Keratinocyte (primary cell): Measurements from ENCODE around the gene PRM1. TPM values are rescaled to one million over a fixed set of nuclear protein-coding genes. Genes with fewer than 3 reads are reported as not detected.

Experiments
- DNase-seq: peaks from one replicate; pipeline ENCODE4 v3.0.0-alpha.2; 2011; ENCODE audit warnings: low read depth, missing footprints, low spot score
- FAIRE-seq: peaks from 2 replicates; lab custom pipeline; 2011; peaks lifted over from hg19 to GRCh38; lab: Jason Lieb, UNC
- H2AFZ ChIP-seq: 2 replicates; pipeline ENCODE4 v1.6.0; 2012; ENCODE audit warnings: low read length, control low read depth, inconsistent platforms; ENCODE audit not compliant: control insufficient read depth
- H3K27ac ChIP-seq: 2 replicates; pipeline ENCODE4 v1.5.1; 2011; ENCODE audit warnings: low read length; ENCODE audit not compliant: control insufficient read depth, insufficient read depth
- H3K27me3 ChIP-seq: 3 replicates; pipeline ENCODE4 v1.6.0; 2011; ENCODE audit warnings: low read length; ENCODE audit not compliant: control insufficient read depth, insufficient read depth; ENCODE audit errors: extremely low read depth
- H3K36me3 ChIP-seq, 2 experiments: 2 replicates in 1 of 2; 3 replicates in 1 of 2; pipeline ENCODE4 v1.5.1; 2011; ENCODE audit warnings: low read length in 2 of 2, mild to moderate bottlenecking in 1 of 2; ENCODE audit not compliant: control insufficient read depth in 2 of 2, insufficient read depth in 2 of 2; ENCODE audit errors: extremely low read depth in 1 of 2
- H3K4me1 ChIP-seq: 3 replicates; pipeline ENCODE4 v1.5.1; 2011; ENCODE audit warnings: low read length; ENCODE audit not compliant: control insufficient read depth, insufficient read depth; ENCODE audit errors: extremely low read depth
- H3K4me2 ChIP-seq: 3 replicates; pipeline ENCODE4 v1.6.0; 2011; ENCODE audit warnings: low read depth, low read length; ENCODE audit not compliant: control insufficient read depth, insufficient read depth; ENCODE audit errors: extremely low read depth
- H3K4me3 ChIP-seq, 3 experiments: fragments of 200-600 bp in 1 of 3; sonication (generic) in 1 of 3; 2 replicates in 2 of 3; 3 replicates in 1 of 3; pipeline ENCODE4 v1.5.1; 2011 to 2016; ENCODE audit warnings: low read length in 3 of 3, mild to moderate bottlenecking in 3 of 3, control low read depth in 2 of 3, inconsistent platforms in 1 of 3, low read depth in 1 of 3, mixed read lengths in 1 of 3, mixed run types in 1 of 3, moderate library complexity in 1 of 3; ENCODE audit not compliant: control insufficient read depth in 2 of 3, insufficient read depth in 2 of 3; ENCODE audit errors: extremely low read depth in 1 of 3
- H3K79me2 ChIP-seq: 2 replicates; pipeline ENCODE4 v1.6.0; 2012; ENCODE audit warnings: low read length; ENCODE audit not compliant: control insufficient read depth, insufficient read depth
- H3K9ac ChIP-seq: 3 replicates; pipeline ENCODE4 v1.6.0; 2011; ENCODE audit warnings: low read length; ENCODE audit not compliant: control insufficient read depth, insufficient read depth; ENCODE audit errors: extremely low read depth
- H3K9me1 ChIP-seq: 3 replicates; pipeline ENCODE4 v1.6.0; 2011; ENCODE audit warnings: low read length; ENCODE audit not compliant: control insufficient read depth, insufficient read depth; ENCODE audit errors: extremely low read depth
- H3K9me3 ChIP-seq: 2 replicates; pipeline ENCODE4 v1.5.1; 2012; ENCODE audit warnings: low read depth, low read length; ENCODE audit not compliant: control insufficient read depth
- H4K20me1 ChIP-seq: 3 replicates; pipeline ENCODE4 v1.6.0; 2011; ENCODE audit warnings: low read length; ENCODE audit not compliant: control insufficient read depth, insufficient read depth; ENCODE audit errors: extremely low read depth
- EZH2 ChIP-seq: IDR thresholded peaks from one replicate; pipeline ENCODE4 v1.6.1; 2012; ENCODE audit warnings: inconsistent platforms, mild to moderate bottlenecking, low read length, moderate library complexity
- dilution Hi-C: fragments of 300-500 bp; cut with MboI; formaldehyde crosslinking; loops from one replicate; pipeline ENCODE4 v1.7.0; 2020; ENCODE audit warnings: low sequenced_read_pairs; ENCODE audit not compliant: extremely low pct_ligation_motif_present
- polyA plus RNA-seq, 5 experiments: library from polyadenylated mRNA; depleted of rRNA in 3 of 5; stranded (reverse) in 3 of 5; stranded (forward) in 1 of 5; unstranded in 1 of 5; fragments of >200 nt; gene quantifications; 1 replicate in 1 of 5; 2 replicates in 3 of 5; 3 replicates in 1 of 5; pipeline versions ENCODE4 v1.2.1 to v1.2.3, GENCODE V29; 2011 to 2012; ENCODE audit warnings: missing spikeins in 2 of 5, low read depth in 1 of 5, low replicate concordance in 1 of 5
- TF ChIP-seq, protein P1 (sequence below), 3 experiments: IDR thresholded peaks in 1 of 3; conservative IDR thresholded peaks in 1 of 3; optimal IDR thresholded peaks in 1 of 3; 2 replicates in 2 of 3; 3 replicates in 1 of 3; pipeline versions ENCODE3 to v1.5.1; 2011; ENCODE audit warnings: low read length in 3 of 3, mild to moderate bottlenecking in 3 of 3, moderate library complexity in 2 of 3, control low read depth in 1 of 3, inconsistent platforms in 1 of 3; ENCODE audit not compliant: insufficient read depth in 2 of 3; ENCODE audit errors: extremely low read depth in 1 of 3

Gene PRM1
- polyA plus RNA-seq, 1 donor (not counting 4 experiments of a cell fraction or from before 2014, with no cell fraction given) = not detected

DNA sequence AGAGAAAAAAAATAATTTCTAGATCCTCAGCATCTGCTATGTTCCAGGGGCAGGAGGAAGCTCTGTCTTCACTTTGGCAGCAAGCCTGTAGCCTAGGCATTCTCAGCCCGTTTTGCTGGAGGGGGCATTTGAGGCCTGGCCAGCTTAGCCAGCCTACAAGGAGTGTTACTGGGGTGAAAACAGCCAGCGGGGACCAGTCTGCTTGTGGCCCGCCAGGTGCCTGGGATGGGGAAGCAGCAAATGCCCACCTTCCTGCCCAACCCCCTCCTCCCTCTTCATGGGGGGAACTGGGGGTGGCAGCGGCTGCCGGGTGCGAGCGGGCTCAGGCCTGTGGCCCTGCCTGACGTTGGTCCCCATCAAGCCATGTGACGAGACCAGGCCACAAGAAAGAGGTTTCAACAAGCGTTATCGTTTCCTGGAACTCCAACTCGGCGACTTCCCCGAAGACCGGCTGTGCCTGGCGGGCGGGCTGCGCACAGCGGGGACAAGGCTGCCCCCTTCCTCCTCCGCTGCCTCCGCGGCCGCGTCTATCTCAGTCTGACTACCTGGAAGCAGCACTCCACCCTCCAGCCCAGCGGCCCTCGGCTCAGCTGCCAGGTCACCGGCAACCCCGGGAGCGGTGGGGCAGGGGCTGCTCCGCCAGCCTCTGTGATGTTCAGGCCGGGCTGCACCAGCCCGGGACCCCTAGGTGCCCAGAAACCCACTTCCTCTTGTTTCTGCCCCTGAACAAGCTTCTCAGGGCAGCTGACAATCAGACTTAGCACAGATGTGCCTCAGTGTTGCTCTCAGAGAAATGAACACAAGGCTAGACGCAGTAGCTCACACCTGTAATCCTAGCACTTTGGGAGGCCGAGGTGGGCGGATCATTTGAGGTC is 48.0 kb downstream of the PRM1 start:
- H4K20me1 ChIP-seq = no peaks in the 10 kb centered on the region
- no peaks in the 10 kb centered on the region for H3K27me3 ChIP-seq
- H2AFZ ChIP-seq = no peak overlapping the region
- DNase-seq (no peak), FAIRE-seq (no peak)
- no peak overlapping the region for H3K9ac ChIP-seq
- H3K4me1 ChIP-seq = peaks cover 4% of the 10 kb centered on the region
- no peaks in the 10 kb centered on the region for H3K79me2 ChIP-seq
- H3K9me1 ChIP-seq = no peaks in the 10 kb centered on the region
- dilution Hi-C loops = no loop called here
- no peak overlapping the region for H3K4me2 ChIP-seq
- H3K27ac ChIP-seq = no peak overlapping the region
- no peaks in the 10 kb centered on the region for H3K9me3 ChIP-seq
- TF ChIP-seq EZH2 = no peak
- TF ChIP-seq, protein P1, sequence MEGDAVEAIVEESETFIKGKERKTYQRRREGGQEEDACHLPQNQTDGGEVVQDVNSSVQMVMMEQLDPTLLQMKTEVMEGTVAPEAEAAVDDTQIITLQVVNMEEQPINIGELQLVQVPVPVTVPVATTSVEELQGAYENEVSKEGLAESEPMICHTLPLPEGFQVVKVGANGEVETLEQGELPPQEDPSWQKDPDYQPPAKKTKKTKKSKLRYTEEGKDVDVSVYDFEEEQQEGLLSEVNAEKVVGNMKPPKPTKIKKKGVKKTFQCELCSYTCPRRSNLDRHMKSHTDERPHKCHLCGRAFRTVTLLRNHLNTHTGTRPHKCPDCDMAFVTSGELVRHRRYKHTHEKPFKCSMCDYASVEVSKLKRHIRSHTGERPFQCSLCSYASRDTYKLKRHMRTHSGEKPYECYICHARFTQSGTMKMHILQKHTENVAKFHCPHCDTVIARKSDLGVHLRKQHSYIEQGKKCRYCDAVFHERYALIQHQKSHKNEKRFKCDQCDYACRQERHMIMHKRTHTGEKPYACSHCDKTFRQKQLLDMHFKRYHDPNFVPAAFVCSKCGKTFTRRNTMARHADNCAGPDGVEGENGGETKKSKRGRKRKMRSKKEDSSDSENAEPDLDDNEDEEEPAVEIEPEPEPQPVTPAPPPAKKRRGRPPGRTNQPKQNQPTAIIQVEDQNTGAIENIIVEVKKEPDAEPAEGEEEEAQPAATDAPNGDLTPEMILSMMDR (optimal IDR thresholded peaks at IDR 0.05 in 1 of 3, IDR thresholded peaks at IDR 0.05 in 1 of 3, conservative IDR thresholded peaks at IDR 0.05 in 1 of 3; ENCODE audit: extremely low read depth in 1 of 3, insufficient read depth in 2 of 3, low read length in 3 of 3) = no peak
- no peak overlapping the region for H3K4me3 ChIP-seq
- H3K36me3 ChIP-seq = no peaks in the 10 kb centered on the region

DNA sequence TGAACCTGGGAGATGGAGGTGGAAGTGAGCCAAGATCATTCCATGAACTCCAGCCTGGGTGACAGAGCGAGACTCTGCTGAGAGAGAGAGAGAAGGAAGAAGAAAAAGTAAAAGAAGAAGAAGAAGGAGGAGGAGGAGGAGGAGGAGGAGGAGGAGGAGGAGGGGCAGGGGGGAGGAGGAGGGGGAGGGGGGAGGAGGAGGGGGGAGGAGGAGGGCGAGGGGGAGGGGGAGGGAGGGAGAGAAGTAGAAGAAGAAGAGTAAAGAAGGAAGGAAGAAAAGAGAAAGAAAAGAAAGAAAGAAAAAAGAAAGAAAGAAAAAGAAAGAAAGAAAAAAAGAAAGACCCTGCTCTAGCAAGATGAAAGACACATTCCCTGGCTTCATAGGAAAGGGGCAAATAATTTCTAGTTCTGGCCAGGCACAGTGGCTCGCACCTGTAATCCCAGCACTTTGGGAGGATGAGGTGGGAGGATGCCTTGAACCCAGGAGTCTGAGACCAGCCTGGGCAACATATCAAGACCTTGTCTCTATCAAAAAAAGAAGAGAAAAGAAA is 48.8 kb downstream of the PRM1 start:
- no peak for TF ChIP-seq EZH2
- TF ChIP-seq, protein P1 (optimal IDR thresholded peaks at IDR 0.05 in 1 of 3, IDR thresholded peaks at IDR 0.05 in 1 of 3, conservative IDR thresholded peaks at IDR 0.05 in 1 of 3; ENCODE audit: extremely low read depth in 1 of 3, insufficient read depth in 2 of 3, low read length in 3 of 3) = no peak
- Histone ChIP-seq H3K4me3 (no peak overlapping the region), H2AFZ (no peak overlapping the region), H3K4me1 (peaks cover 4% of the 10 kb centered on the region), H3K9me3 (no peaks in the 10 kb centered on the region), H3K4me2 (no peak overlapping the region), H4K20me1 (no peaks in the 10 kb centered on the region), H3K27me3 (no peaks in the 10 kb centered on the region), H3K9me1 (no peaks in the 10 kb centered on the region), H3K36me3 (no peaks in the 10 kb centered on the region), H3K27ac (no peak overlapping the region), H3K79me2 (no peaks in the 10 kb centered on the region), H3K9ac (no peak overlapping the region)
- DNase-seq (no peak), FAIRE-seq (no peak)
- dilution Hi-C loops = no loop called here
